HG02884 (cell line): ENCODE results near the gene PDS5A.
"Not testable (repeated sequence)": the region's sequence is repeated elsewhere in the genome, so short reads cannot be mapped to it uniquely, and the experiment has no call there.

ENCODE experiments used
- ATAC-seq: cut with Tn5 transposase; IDR thresholded peaks from one replicate; pipeline ENCODE4 v1.9.1; 2021; ENCODE audit warnings: mild to moderate bottlenecking, moderate library complexity; ENCODE audit not compliant: unreplicated experiment

PDS5A gene

DNA sequence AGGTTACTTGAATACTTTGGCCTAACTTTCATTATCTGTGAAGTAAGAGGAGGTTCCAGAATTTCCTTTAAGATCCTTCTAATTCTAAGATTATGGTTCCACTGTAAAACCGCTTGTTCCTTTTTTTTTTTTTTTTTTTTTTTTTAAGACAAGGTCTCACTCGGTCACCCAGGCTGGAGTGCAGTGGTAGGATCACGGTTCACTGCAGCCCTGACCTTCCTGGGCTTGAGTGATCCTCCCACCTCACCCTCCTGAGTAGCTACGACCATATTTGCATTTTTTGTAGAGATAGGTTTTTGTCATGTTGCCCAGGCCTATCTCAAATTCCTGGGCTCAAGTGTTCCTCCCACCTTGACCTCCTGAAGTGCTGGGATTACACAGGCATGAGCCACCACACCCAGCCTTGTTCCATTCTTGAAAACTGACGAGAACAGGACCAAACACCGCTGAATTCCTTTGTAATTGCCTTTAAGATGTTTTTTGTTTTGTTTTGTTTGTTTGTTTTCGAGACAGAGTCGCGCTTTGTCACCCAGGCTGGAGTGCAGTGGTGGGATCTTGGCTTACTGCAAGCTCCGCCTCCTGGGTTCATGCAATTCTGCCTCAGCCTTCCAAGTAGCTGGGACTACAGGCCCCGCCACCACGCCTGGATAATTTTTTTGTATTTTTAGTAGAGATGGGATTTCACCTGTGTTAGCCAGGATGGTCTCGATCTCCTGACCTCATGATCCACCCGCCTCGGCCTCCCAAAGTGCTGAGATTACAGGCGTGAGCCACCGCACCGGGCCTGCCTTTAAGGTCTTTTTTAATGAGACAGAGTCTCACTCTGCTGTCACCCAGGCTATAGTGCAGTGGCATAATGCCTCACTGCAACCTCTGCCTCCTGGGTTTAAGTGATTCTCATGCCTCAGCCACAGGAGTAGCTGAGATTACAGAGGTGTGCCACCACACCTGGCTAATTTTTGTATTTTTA lies 6.8 kb downstream of the PDS5A start:
- no peak for ATAC-seq

DNA sequence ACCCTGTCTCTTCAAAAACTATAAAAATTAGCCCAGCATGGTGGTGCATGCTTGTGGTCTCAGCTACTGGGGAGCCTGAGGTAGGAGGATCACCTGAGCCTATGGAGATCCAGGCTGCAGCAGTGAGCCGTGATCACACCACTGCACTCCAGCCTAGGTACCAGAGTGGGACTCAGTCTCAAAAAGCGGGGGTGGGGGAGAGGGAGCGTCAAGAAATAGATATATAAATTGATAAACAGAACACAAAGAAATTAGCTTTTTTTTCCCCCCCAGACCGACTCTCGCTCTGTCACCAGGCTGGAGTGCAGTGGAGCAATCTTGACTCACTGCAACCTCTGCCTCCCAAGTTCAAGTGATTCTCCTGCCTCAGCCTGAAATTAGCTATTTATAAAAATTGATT lies 14.1 kb downstream of the PDS5A start:
- ATAC-seq = no peak

DNA sequence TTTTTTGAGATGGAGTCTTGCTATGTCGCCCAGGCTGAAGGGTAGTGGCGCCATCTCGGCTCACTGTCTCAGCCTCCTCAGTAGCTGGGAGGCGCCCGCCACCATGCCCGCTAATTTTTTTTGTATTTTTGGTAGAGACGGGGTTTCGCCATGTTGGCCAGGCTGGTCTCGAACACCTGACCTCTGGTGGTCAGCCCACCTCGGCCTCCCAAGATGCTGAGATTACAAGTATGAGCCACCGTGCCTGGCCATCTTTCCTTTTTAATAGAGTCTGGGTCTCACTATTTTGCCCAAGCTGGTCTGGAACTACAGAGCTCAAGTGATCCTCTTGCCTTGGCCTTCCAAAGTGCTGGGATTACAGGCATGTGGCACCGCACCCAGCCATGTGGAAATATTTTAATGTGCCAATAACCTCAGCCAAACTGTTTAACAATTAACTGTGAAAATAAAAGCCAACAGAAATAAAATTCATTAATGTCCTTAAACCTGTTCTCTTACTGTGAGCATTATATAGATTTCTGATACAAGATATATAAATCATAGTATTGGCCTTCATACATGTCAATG lies 16.3 kb downstream of the PDS5A start:
- ATAC-seq = no peak

DNA sequence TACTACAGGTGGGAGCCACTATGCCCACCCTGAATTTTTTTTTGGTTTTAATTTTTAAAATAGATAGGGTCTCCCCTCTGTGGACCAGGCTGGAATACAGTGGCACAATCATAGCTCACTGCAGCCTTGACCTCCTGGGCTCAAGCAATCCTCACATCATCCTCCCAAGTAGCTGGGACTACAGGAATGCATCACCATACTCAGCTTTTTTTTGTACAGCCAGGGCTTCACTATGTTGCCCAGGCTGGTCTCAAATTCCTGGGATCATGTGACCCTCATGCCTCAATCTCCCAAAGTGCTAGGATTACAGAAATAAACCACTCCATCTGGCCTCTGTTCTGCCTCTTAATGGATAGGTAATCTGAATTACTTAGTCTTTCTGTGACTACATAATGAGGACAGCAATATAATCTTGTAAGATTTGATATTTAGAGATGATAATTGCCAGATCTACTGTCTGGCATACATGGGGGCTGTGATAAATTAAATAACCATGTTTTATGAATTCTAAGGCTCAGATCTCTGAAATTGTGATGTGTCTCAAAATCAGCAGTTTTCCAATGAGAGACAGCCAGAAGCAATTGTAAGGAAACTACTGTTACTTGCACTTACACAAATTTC lies 26.7 kb downstream of the PDS5A start:
- no peak for ATAC-seq

DNA sequence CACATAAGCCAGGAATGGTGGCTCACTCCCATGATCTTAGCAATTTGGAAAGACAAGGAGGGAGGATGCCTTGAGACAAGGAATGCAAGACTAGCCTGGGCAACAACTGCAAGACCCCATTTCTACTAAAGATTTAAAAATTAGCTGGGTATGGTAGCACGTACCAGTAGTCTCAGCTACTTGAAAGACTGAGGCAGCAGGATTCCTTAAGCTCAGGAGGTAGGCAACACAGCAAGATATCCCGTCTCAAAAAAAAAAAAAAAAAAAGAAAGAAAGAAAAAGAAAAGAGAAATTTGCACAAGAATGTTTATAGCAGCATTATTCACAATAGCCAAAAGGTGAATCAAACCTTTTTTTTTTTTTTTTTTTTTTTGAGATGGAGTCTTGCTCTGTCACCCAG lies 29.7 kb downstream of the PDS5A start:
- no peak for ATAC-seq

DNA sequence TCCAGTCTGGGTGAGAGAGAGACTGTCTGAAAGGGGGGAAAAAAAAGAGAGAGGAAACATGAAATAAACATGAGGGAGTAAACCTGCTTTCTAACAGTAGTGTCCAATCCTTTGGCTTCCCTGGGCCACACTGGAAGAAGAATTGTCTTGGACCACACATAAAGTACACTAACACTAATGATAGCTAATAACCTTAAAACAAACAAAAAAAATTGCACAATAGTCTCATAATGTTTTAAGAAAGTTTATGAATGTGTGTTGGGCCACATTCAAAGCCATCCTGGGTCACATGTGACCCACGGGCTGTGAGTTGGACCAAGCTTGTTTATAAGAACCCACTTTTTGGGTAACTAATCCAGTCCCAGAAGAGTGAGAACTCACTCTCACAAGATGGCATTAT lies 30.3 kb downstream of the PDS5A start:
- ATAC-seq = no peak

DNA sequence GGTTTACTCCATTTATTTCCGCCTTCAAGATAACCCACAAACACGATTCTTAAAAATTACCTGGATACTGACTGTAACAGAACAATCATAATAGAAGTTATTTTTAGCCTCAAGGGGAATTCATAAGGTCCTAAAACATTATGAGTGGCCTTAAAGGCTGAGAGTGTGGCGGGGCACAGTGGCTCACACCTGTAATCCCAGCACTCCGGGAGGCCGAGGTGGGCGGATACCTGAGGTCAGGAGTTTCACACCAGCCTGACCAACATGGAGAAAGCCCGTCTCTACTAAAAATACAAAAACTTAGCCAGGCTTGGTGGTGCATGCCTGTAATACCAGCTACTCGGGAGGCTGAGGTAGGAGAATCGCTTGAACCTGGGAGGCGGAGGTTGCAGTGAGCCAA lies 33.5 kb downstream of the PDS5A start:
- ATAC-seq = not testable (repeated sequence)

DNA sequence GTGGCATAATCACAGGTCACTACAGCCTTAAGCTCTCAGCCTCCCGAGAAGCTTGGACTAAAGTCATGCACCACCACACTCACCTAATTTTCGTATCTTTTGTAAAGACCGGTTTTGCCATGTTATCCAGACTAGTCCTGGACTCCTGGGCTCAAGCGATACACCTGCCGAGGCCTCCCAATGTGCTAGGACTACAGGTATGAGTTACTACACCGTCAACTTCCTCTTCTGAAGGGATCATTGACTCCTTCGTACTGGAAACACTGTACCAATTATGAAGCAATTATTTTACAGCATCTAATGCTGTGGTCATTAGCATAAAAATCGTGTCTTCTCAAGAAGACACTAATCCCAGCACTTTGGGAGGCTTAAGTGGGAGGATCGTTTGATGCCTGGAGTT lies 35.2 kb downstream of the PDS5A start:
- no peak for ATAC-seq

DNA sequence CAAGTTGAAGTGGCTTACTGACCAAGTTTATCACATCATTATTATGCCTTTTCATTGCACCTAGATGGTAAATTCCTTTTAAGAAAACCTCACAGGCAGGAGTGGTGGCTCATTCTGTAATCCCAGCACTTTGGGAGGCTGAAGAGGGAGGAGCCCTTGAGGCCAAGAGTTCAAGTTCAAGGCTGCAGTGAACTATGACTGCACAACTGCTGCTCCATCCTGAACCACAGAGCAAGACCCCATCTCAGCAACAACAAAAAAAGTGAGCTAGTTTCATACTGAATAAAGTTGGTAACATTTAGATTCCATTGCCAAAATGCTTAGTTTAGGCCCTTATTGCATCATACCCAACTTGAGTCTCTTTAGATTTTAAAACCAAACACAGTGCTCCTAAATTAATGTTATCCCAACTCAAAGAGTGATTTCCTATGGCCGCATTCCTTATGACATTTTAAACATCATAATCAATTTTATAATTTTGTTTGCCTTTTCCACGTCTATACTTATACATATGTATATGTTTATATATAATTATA lies 36.0 kb downstream of the PDS5A start:
- no peak for ATAC-seq

DNA sequence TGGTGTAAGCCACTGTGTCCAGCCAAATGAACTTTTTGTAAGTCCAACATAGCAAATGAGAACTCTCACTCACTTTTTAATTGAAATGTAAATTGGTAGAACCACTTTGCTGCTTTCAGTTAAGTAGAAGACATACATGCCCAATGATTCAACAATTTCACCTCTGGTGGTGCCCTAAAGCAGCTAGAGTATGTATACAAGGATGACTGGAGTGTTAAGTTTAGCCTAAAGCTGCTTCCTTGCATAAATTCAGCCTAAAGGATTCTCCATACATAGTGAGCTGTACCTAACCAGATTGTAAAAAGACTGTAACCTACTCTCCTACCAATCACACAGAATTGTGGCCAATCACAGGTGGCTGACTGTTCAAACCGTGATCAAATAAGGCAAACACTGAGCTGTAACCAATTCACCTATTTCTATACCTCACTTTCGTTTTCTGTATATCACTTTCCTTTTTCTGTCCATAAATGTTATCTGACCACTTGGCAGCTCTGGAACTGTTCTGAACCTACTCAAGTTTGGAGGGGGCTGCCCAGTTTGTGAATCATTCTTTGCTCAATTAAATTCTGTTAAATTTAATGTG lies 39.9 kb downstream of the PDS5A start:
- ATAC-seq = peak; percentile 56

DNA sequence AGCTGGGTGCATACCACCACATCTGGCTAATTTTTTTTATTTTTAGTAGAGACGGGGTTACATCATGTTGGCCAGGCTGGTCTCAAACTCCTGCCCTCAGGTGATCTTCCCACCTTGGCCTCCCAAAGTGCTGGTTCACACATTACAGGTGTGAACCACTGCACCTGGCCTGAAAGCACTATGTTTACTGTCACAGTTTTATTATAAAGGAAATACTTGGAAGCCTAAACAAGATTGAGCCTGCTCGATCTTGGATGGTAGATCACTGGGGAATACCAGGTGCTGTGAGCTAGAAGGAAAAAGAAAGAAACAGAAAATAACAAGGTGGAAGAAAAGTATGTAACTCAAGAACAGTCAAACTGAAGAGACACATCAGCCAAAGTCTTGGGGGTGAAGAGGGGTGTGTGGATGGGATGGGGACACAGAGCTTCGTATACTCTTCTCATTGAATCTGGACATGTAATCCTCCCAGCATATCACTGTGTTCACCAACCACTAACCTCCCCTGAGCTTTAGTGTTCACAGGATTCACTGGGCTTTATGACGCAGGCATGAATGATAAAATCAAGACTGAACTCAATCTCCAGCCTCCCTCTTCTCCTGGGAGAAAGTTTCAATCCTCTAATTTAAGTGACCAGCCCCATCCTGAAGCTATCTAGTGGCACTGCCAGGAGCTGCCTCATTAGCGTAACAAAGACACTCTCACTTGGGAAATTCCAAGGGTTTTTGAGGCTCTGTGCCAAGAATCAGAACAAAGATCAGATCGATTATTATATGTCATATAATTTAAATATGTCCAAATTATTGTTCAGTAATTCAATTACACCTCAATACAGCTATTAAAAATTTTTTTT lies 40.9 kb downstream of the PDS5A start:
- no peak for ATAC-seq

DNA sequence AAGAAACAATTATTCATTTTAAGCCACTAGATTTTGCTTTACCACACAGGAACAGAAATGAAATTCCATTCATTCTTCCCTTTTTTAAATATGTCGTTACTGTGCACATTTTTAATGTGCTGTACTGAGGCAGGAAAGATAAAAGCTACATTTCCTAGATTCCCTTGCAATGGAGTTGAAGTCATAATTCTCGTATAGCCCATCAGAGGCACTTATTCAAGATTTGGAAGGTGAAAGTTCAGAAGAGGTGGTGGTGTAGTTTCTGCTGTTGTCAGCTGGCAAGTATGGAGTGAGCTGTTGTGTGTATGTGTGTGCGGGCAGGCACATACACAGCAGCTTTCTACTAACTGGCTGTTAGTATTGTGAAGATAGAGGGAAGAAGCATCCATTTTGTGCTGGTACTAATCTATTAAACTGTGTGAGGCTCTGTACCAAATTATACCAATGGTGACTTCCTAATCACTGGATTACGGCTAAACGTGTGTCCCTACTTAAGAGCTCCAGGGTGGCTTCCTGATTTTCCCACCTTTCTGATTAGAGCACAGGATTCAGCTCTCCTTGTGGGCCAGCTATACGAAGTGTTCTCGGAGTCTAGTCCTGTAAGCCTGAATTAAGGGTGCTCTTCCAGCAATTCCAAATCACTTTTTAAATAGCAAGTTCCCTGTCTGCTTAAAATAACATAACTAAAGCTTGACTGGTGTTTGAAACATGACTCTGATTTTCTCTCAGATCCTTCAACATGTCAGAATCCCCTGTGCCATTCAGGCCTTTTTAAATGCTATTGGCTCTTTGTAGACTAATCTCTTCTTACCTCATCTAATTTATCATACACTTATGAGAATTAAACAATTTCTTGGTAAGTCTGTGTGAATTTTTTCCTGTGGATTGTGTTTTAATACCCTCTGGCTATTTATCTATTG lies 43.8 kb downstream of the PDS5A start:
- no peak for ATAC-seq

DNA sequence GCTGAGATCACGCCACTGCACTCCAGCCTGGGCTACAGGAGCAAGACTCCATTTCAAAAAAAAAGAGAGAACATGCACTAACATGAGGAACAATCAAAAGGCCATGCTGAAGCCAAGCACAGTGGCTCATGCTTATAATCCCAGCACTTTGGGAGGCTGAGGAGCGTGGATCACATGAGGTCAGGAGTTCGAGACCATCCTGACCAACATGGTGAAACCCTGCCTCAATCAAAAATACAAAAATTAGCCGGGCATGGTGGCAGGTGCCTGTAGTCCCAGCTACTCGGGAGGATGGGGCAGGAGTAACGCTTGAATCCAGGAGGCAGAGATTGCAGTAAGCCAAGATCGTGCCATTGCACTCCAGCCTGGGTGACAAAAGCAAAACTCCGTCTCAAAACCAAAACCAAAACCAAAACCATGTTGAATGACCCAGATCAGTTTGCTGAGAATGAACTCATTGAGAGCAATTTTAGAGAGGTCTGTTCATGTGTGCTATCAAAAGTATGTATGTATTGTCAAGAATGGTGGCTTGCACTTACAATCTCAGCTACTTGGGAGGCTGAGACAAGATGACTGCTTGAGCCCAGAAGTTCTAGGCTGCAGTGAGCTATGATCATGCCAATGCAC lies 44.8 kb downstream of the PDS5A start:
- ATAC-seq = no peak

DNA sequence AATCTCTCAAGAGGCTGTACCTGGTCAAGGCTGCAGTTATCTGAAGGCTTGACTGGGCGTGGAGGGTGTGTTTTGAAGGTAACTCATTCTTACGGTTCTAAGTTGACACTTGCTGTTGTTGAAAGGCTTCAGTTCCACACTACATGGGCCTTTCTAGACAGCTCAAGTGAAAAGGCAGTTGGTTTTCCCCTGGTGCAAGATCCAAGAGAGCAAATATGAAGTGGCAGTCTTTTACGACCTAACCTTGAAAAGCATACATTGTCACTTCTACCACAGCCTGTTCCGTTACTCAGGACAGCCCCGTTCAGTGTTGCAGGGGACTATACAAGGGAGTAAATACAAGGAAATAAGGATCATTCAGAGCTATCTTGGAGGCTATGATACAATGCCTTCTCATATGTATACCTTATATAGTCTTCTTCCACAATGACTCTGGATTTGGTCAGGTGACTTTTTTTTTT lies 46.2 kb downstream of the PDS5A start:
- ATAC-seq = no peak

DNA sequence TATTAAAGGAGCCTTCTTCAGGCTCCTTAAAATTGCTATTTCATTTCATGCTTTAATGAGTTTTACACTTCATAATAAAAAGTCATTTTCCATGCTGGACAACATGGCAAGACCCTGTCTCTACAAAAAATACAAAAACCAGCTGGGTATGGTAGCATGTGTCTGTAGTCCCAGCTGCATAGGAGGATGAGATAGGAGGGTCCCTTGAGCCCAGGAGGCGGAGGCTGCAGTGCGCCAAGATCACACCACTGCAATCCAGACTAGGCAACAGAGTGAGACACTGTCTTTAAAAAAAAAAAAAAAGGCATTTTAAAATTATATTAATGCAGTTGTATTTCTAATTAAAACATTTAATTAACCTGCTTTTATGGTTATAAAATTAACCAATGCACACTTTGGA lies 49.2 kb downstream of the PDS5A start:
- ATAC-seq = no peak

DNA sequence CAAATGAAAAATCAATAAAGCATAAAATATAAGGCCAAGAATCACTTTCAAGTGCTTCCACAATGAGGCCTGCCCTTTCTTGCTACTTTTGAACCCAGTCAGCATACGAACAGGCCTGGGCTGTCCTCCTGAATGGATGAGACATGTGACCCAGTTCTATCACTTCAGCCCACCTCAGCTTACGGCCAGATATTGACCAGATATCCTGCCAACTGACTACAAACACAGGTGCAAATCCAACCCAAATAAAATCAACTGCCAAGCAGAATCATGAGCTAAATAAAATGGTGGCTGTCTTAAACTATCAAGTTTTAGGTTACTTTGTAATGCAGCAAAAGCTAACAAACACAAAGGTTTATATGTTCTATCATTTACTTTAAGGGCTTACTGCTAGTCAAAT lies 53.7 kb downstream of the PDS5A start:
- no peak for ATAC-seq

DNA sequence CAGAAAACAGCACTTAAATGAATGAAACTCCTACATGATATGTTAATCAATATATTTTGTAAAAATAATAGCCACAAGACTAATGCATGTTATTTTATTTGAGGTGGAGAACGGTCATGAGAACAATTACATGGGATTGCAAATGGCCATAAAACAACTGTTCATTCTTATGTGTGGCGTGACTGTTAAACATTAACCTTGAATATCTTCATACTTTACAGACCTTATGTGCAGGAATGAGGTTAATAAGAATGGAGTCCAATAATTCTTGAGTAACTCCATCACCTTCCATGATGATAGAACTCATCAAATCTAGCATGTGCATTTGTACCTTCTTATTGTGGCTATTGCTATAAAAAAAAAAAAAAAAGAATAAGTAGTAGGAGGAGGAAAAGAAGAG lies 55.3 kb downstream of the PDS5A start:
- ATAC-seq = no peak

DNA sequence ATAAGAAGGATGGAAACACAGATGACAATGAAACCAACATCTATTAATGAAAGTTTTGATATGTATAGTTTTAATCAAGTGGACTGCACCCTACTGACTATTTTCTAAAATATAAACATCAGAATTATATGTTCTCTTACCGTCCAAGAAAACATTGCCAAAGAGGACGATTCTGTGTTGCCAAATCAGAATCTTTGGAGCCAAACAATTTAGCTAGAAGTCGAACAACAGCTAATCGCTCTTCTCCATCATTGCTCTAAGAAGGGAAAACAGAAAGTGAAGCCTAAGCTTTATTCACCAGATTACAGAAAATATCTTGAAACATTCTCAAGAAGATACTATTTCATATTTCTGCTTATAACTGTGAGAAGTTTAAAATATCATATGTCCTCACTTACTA lies 64.2 kb downstream of the PDS5A start:
- no peak for ATAC-seq

DNA sequence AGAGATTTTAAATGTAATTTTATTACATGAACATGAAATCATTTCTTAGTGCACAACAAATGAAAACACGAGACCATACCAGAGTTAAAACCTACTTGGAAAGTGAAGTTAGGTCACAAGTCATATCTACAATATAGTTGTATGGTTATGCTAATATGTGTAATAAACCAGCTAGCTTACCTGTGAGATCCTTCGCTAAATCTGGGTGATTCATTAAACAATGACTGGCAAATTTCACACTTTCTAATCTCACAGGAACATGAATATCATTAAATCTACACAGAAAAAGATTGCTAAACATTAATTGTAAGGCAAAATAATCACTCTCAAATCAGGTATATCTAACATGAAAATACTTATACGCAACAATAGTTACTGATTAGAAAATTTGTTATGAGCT lies 67.6 kb downstream of the PDS5A start:
- ATAC-seq = no peak
